Lower leg skin (tissue), 3 donors: ENCODE results near the gene JMJD6.

Source experiments
- CTCF ChIP-seq, 3 donors: fragments of 450-650 bp; IDR thresholded peaks; one replicate each; pipeline ENCODE4 v1.5.1; 2016; ENCODE audit warnings: antibody characterized with exemption in 3 of 3, mild to moderate bottlenecking in 3 of 3, moderate library complexity in 2 of 3
- POLR2A ChIP-seq, 2 donors: fragments of 450-650 bp; IDR thresholded peaks; one replicate each; pipeline ENCODE4 v1.6.1; 2016 to 2017; ENCODE audit warnings: antibody characterized with exemption in 2 of 2, mild to moderate bottlenecking in 1 of 2, moderate library complexity in 1 of 2

DNA sequence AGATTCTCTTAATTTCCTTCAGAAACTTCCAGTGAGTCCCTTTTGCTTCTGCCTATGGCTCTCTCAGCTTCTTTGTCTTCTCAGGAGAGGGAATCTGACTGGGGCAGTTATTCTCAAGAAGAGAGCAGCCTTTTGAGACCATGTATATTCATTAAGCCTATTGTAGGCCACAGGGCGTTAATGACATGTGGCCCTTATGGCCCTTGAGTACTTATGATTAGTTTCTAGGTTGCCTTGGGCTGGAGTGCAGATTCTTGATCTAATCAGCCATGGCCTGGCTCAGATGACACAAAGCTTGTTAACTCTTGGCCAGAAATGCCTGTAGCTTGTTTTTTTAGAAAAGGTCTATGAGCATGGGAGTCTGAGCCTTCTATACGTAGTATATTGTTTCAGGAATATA, 28.9 kb upstream of the JMJD6 start:
- TF ChIP-seq POLR2A (IDR thresholded peaks at IDR 0.05) (no peak), CTCF (IDR thresholded peaks at IDR 0.05) (no peak)
